ENCODE measurements around the gene EIF1.

- TF ChIP-seq CTCF (IDR thresholded peaks at IDR 0.05) (no peak), EZH2 (IDR thresholded peaks at IDR 0.05; ENCODE audit: borderline replicate concordance, insufficient read depth, low read depth, low read length, poor library complexity, severe bottlenecking) (no peak)
Observed at GRCh38 chr17:41718287-41718645, 29.6 kb downstream of the EIF1 start.

Measured in B cell (primary cell).